ENCODE results near the gene HACD1.

GRCh38 chr10:17626656-17627055 lies 9.5 kb upstream of the HACD1 start:
- TF ChIP-seq YY1 (IDR thresholded peaks at IDR 0.05; ENCODE audit: insufficient read depth, insufficient read length): no peak
- no peak for TF ChIP-seq ZNF274 (IDR thresholded peaks at IDR 0.05; ENCODE audit: low read depth, low read length)
- no peak for TF ChIP-seq SUZ12 (IDR thresholded peaks at IDR 0.05; ENCODE audit: extremely low read depth, insufficient read depth, insufficient read length)

All from NT2/D1 (cell line).